T-cell (primary cell): ENCODE measurements around the gene ANO9. TPM values are rescaled to one million over a fixed set of nuclear protein-coding genes. Genes with fewer than 3 reads are reported as not detected.

Source experiments
- ATAC-seq, 4 experiments: fragments of 200-7000 bp in 3 of 4; fragments of 150-1000 bp in 1 of 4; cut with Tn5 transposase; replicated peaks in 1 of 4; 1 replicate in 3 of 4; 2 replicates in 1 of 4; pipeline ENCODE4 v1.10.0; 2021; ENCODE audit warnings: moderate library complexity in 3 of 4, mild to moderate bottlenecking in 2 of 4, moderate number of reproducible peaks in 1 of 4
- CTCF ChIA-PET, 2 donors: fragments of 300-600 bp; sonication (Branson Sonifier 250); formaldehyde crosslinking; loops; one replicate each; lab custom pipeline; 2022; ENCODE audit warnings: antibody characterized with exemption in 2 of 2; lab: Charles Lee
- POLR2A ChIA-PET, 2 donors: fragments of 300-600 bp; sonication (Branson Sonifier 250); formaldehyde crosslinking; loops; one replicate each; lab custom pipeline; 2022; ENCODE audit warnings: antibody characterized with exemption in 2 of 2; lab: Charles Lee
- DNase-seq, 35 experiments: peaks; one replicate each; pipeline versions ENCODE4 v3.0.0 to v3.0.0-alpha.2; 2013 to 2023
- H3K27ac ChIP-seq: one replicate; pipeline ENCODE4 v1.5.1; 2013; ENCODE audit warnings: low read length
- H3K27me3 ChIP-seq, 2 experiments: replicated peaks in 1 of 2; 1 replicate in 1 of 2; 2 replicates in 1 of 2; pipeline versions ENCODE4 v1.6.1 to v1.7.0; 2013; ENCODE audit warnings: low read length in 1 of 2, mixed read lengths in 1 of 2; ENCODE audit not compliant: control insufficient read depth in 2 of 2, insufficient read depth in 2 of 2; ENCODE audit errors: extremely low read depth in 1 of 2
- H3K36me3 ChIP-seq, 2 donors: 1 replicate in 1 of 2; 2 replicates in 1 of 2; pipeline versions ENCODE4 v1.6.1 to v1.7.0; 2013; ENCODE audit warnings: low read length in 1 of 2; ENCODE audit not compliant: control insufficient read depth in 2 of 2, insufficient read depth in 1 of 2; ENCODE audit errors: extremely low read depth in 1 of 2
- H3K4me1 ChIP-seq, 2 experiments: 1 replicate in 1 of 2; 2 replicates in 1 of 2; pipeline versions ENCODE4 v1.6.1 to v1.7.0; 2013; ENCODE audit warnings: low read length in 2 of 2, mixed read lengths in 1 of 2; ENCODE audit not compliant: insufficient read depth in 2 of 2, control insufficient read depth in 1 of 2; ENCODE audit errors: extremely low read depth in 1 of 2
- H3K4me3 ChIP-seq, 2 donors: 1 replicate in 1 of 2; 2 replicates in 1 of 2; pipeline versions ENCODE4 v1.5.1 to v1.7.0; 2013; ENCODE audit warnings: mild to moderate bottlenecking in 2 of 2, low read length in 1 of 2, moderate library complexity in 1 of 2; ENCODE audit not compliant: control insufficient read depth in 1 of 2; ENCODE audit errors: extremely low read depth in 1 of 2
- H3K9me3 ChIP-seq: 2 replicates; pipeline ENCODE4 v1.7.0; 2013
- H3K27ac Mint-ChIP-seq, 2 donors: one replicate each; pipeline ENCODE4 v1.8.0; 2020 to 2021; ENCODE audit warnings: mild to moderate bottlenecking in 2 of 2, mixed read lengths in 2 of 2
- H3K27me3 Mint-ChIP-seq, 2 donors: one replicate each; pipeline ENCODE4 v1.8.0; 2021 to 2022; ENCODE audit warnings: mixed read lengths in 2 of 2
- H3K36me3 Mint-ChIP-seq: one replicate; pipeline ENCODE4 v1.8.0; 2021; ENCODE audit warnings: mixed read lengths
- H3K4me1 Mint-ChIP-seq, 3 donors: one replicate each; pipeline ENCODE4 v1.8.0; 2020 to 2022; ENCODE audit warnings: mixed read lengths in 3 of 3, mild to moderate bottlenecking in 1 of 3
- H3K4me3 Mint-ChIP-seq, 3 donors: one replicate each; pipeline ENCODE4 v1.8.0; 2020 to 2022; ENCODE audit warnings: mild to moderate bottlenecking in 3 of 3, mixed read lengths in 3 of 3, moderate library complexity in 3 of 3
- H3K9me3 Mint-ChIP-seq, 3 donors: one replicate each; pipeline ENCODE4 v1.8.0; 2020 to 2022; ENCODE audit warnings: mixed read lengths in 3 of 3
- WGBS: methylation state at CpG from one replicate; pipeline ENCODE4 v1.1.5; 2013; ENCODE audit warnings: missing lambda C conversion rate; ENCODE audit not compliant: insufficient coverage; 5-methylcytosine and 5-hydroxymethylcytosine counted together
- total RNA-seq, 35 experiments: library from RNA in 6 of 35; stranded (reverse) in 6 of 35; fragments of 120-200 nt in 1 of 35; gene quantifications; one replicate each; pipeline versions ENCODE4 v1.2.1 to v1.2.4 and lab custom pipeline; 2013 to 2026

ANO9 gene
- total RNA-seq, 5 donors from 2014 or later (not counting 1 experiment from before 2014, with no cell fraction given): 103 to 128 (median 120) TPM

DNA sequence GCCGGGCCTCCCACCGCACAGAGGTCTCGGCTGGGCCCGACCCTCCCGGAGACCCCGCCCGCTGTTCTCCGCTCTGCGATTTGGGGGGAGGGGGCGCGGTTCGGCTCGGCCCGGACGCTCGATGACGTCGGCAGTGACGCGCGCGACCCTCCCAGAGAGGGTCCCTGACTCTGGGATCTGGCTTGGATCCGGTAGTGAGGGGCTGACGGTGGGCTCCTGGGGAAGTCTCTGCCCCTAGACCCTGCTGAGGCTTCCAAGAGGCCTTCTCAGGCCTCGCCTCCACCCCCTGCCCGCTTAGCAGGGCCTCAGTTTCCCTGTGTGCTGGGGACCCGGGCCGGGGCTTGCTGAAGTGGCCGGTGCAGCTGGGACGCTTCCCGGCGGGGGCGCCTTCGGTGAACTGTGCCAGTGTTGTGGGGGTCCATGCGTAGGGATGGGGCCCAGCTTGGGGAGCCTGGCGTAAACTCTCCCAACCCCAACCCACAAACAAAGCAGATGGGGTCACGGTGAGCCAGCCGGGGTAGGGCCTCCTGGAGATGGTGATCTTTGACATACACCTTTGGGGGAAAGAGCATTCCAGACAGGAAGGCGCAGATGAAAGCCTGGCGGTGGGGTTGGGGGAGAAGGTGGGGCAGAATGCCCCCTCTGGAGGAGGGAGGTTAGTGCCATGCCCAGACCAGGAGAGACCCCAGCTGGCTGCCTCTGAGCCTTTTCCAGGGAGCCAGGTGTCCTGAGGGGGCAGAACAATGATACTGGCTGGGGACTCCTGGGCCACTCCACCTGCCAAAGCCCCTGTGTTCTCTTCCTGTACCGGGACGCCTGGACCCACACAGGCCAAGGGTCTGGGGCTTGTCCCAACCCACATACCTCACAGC lies 71.5 kb downstream of the ANO9 start:
- POLR2A ChIA-PET: no interaction called here
- Mint-ChIP-seq H3K4me3 (peak overlapping the region; percentile 52 to 64 (median 57)), H3K9me3 (no peaks in the 10 kb centered on the region), H3K4me1 (peaks cover 10 to 26% (median 17%) of the 10 kb centered on the region in 3 donors), H3K36me3 (no peaks in the 10 kb centered on the region), H3K27me3 (peaks cover 22 to 44% of the 10 kb centered on the region in 2 donors), H3K27ac (peak overlapping the region in 1 of 2 donors; percentile 36)
- peaks cover 0 to 20% of the 10 kb centered on the region in 2 experiments for H3K4me1 ChIP-seq
- ATAC-seq (no peak), DNase-seq (no peak)
- no peaks in the 10 kb centered on the region for H3K36me3 ChIP-seq
- CTCF ChIA-PET: interaction anchor here in 1 of 2 donors (0.6 kb wide), 1 partner anchor 93 kb away, joined by 13 read pairs; no protein-coding TSS in a partner anchor
- 33% methylated on average over 31 of the region's 42 CpGs for WGBS
- H3K4me3 ChIP-seq: no peak overlapping the region
- H3K27me3 ChIP-seq: peaks cover 0 to 57% of the 10 kb centered on the region in 2 experiments
- no peak overlapping the region for H3K27ac ChIP-seq
- no peaks in the 10 kb centered on the region for H3K9me3 ChIP-seq

DNA sequence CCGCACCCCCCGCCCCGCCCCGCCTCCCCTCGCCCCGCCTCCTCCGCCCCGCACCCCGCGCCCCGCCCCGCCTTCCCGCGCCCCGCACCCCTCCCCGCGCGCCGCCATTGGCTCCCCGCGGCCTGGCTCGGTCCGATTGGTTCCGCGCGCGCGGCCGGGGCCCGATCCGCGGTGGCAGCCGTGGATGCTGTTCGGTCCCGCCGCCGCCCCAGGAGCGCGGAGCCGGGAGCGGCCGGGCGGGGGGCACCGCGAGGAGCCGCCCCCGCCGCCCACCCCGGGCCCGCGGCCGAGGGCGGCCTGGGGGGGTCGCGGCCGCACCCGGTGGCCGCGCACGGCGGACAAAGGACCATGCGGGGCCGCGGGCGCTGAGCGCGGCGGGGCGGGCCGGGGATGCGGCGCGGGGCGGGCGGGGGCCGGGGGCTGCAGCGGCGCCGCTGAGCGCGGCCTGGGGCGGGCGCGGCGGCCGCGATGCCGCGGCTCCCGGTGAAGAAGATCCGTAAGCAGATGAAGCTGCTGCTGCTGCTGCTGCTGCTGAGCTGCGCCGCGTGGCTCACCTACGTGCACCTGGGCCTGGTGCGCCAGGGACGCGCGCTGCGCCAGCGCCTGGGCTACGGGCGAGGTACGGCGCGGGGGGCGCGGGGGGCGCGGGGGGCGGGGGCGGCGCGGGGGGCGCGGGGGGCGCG lies 72.3 kb downstream of the ANO9 start, which contains the start of gene B4GALNT4:
B4GALNT4 (plus strand) TSS at position 164 of the 683 bp plus-strand sequence; CDS start at position 469, 305 bp downstream.
- H3K36me3 ChIP-seq: no peaks in the 10 kb centered on the region
- ATAC-seq (peak; percentile 59 to 81 (median 62)), DNase-seq (peak in 18 of 35 experiments; percentile 13 to 57 (median 27))
- no peaks in the 10 kb centered on the region for H3K9me3 Mint-ChIP-seq
- H3K36me3 Mint-ChIP-seq: no peaks in the 10 kb centered on the region
- peaks cover 10 to 28% (median 17%) of the 10 kb centered on the region in 3 donors for H3K4me1 Mint-ChIP-seq
- H3K4me3 Mint-ChIP-seq: peak within 1 kb of the TSS; percentile 73 to 82 (median 78)
- H3K4me3 ChIP-seq: no peak within 1 kb of the TSS
- H3K27ac Mint-ChIP-seq: peak within 1 kb of the TSS in 1 of 2 donors; percentile 36
- peaks cover 22 to 46% of the 10 kb centered on the region in 2 donors for H3K27me3 Mint-ChIP-seq
- H3K27ac ChIP-seq: no peak within 1 kb of the TSS
- ChIA-PET POLR2A (no interaction called here), CTCF (no interaction called here)
- H3K9me3 ChIP-seq: no peaks in the 10 kb centered on the region
- H3K4me1 ChIP-seq: peaks cover 0 to 28% of the 10 kb centered on the region in 2 experiments
- WGBS: under 1% methylated on average over 73 of the region's 118 CpGs
- peaks cover 0 to 63% of the 10 kb centered on the region in 2 experiments for H3K27me3 ChIP-seq

DNA sequence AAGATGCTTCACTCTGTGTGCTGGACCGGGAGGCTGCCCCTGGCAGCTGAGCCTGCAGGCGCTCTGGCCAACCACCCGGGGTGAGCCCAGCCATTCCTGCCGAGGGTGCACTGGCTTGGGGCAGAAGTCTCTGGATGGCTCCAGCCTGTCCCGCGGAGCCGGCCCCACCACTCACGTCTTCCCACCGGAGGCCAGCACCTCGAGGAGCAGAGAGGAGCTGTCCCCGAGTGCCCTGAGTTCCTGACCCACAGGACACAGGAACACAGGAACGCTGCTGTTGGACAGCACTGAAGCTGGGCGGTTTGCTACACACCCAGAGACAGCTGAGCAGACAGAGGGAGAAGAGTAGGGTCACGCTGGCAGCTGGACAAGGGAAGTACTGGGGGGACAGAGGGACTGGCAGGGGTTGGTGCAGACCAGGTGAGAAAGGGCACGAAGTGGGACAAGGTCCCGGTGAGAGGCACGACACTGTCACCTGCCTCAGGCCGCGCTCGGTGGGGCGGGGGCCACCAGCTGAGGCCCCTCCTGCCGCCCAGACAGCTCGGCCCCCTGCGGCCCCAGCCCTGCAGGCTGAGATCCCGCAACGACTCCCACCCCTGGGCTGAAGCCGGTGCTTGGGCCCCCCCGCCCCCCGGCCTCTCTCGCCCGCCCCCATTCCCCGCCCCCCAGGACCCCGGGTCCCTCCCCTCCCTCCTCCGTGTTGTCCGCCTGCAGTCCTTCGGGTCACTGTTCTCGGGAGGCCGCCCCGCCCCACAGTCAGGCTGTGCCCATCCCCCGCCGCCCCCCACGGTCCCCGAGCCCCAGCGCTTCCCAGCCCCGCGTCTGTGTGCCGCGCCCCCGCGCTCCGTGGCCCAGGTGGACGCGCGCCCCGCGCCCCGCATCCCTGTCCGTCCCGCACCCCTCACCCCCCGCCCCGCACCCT lies 73.1 kb downstream of the ANO9 start:
- H3K27ac Mint-ChIP-seq: peak overlapping the region in 1 of 2 donors; percentile 39
- Histone ChIP-seq H3K4me3 (no peak overlapping the region), H3K4me1 (peaks cover 0 to 36% of the 10 kb centered on the region in 2 experiments), H3K36me3 (no peaks in the 10 kb centered on the region), H3K9me3 (no peaks in the 10 kb centered on the region), H3K27ac (no peak overlapping the region), H3K27me3 (peaks cover 0 to 69% of the 10 kb centered on the region in 2 experiments)
- H3K36me3 Mint-ChIP-seq: no peaks in the 10 kb centered on the region
- peaks cover 22 to 47% of the 10 kb centered on the region in 2 donors for H3K27me3 Mint-ChIP-seq
- ATAC-seq (peak in 1 of 4 experiments; percentile 28), DNase-seq (no peak)
- H3K9me3 Mint-ChIP-seq: no peaks in the 10 kb centered on the region
- WGBS: 8% methylated on average over 22 of the region's 61 CpGs
- peak overlapping the region; percentile 73 to 82 (median 78) for H3K4me3 Mint-ChIP-seq
- ChIA-PET POLR2A (interaction anchor here in 1 of 2 donors (0.6 kb wide), 1 partner anchor 30 kb away, joined by 9 read pairs; no protein-coding TSS in a partner anchor), CTCF (interaction anchor here (0.5 to 1.4 kb wide), 2 partner anchors 118 to 138 kb away, joined by 3 to 5 read pairs; no protein-coding TSS in a partner anchor)
- peaks cover 10 to 31% (median 17%) of the 10 kb centered on the region in 3 donors for H3K4me1 Mint-ChIP-seq

DNA sequence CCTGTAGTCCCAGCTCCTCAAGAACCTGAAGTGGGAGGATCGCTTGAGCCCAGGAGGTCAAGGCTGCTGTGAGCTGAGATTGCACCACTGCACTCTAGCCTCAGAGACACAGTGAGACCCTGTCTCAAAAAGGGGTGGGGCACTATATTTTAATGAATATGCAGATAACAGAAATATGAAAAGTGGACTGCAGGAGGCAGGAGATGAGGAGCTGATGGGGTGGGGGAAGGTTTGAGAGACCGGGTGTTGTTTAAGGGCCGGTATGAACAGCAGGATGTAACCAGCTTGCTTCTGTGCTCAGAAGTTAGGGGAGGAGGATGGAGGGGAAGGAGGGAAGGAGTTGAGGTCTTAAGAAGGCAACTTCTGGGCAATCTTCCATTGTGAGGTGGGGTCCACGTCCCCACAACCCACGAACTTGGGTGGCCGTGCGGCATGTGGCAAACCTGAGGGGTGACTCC lies 73.8 kb downstream of the ANO9 start:
- ATAC-seq (no peak), DNase-seq (no peak)
- peaks cover 10 to 31% (median 17%) of the 10 kb centered on the region in 3 donors for H3K4me1 Mint-ChIP-seq
- peak overlapping the region in 1 of 2 donors; percentile 39 for H3K27ac Mint-ChIP-seq
- Histone ChIP-seq H3K9me3 (no peaks in the 10 kb centered on the region), H3K4me3 (no peak overlapping the region), H3K27me3 (peaks cover 0 to 69% of the 10 kb centered on the region in 2 experiments), H3K4me1 (peaks cover 0 to 43% of the 10 kb centered on the region in 2 experiments), H3K27ac (no peak overlapping the region), H3K36me3 (no peaks in the 10 kb centered on the region)
- ChIA-PET POLR2A (interaction anchor here in 1 of 2 donors (0.6 kb wide), 1 partner anchor 29 kb away, joined by 9 read pairs; no protein-coding TSS in a partner anchor), CTCF (interaction anchor here (0.5 to 1.4 kb wide), 3 partner anchors 117 to 138 kb away, joined by 3 to 5 read pairs (median 3); no protein-coding TSS in a partner anchor)
- no peaks in the 10 kb centered on the region for H3K36me3 Mint-ChIP-seq
- peaks cover 22 to 47% of the 10 kb centered on the region in 2 donors for H3K27me3 Mint-ChIP-seq
- peak overlapping the region; percentile 73 to 82 (median 78) for H3K4me3 Mint-ChIP-seq
- no peaks in the 10 kb centered on the region for H3K9me3 Mint-ChIP-seq
- WGBS: 33% methylated on average over 7 of the region's 7 CpGs
